Hepatocyte (in vitro differentiated cells): ENCODE results near the gene SPNS2. TPM values are rescaled to one million over a fixed set of nuclear protein-coding genes. Genes with fewer than 3 reads are reported as not detected.

Experiments used
- DNase-seq: peaks from one replicate; pipeline ENCODE4 v3.0.0-alpha.2; 2016; ENCODE audit warnings: low spot score
- H2AFZ ChIP-seq: fragments of 200-600 bp; sonication (generic); 2 replicates; pipeline ENCODE4 v1.6.0; 2016; ENCODE audit warnings: antibody characterized with exemption, mild to moderate bottlenecking
- H3K27ac ChIP-seq: fragments of 200-600 bp; sonication (generic); 2 replicates; pipeline ENCODE4 v1.5.1; 2016; ENCODE audit warnings: mild to moderate bottlenecking
- H3K27me3 ChIP-seq: fragments of 200-600 bp; sonication (generic); 2 replicates; pipeline ENCODE4 v1.6.1; 2016
- H3K36me3 ChIP-seq: fragments of 200-600 bp; sonication (generic); replicated peaks from 2 replicates; pipeline ENCODE4 v1.5.1; 2016; ENCODE audit warnings: low read depth; ENCODE audit not compliant: insufficient read depth
- H3K4me1 ChIP-seq: fragments of 200-600 bp; sonication (generic); 2 replicates; pipeline ENCODE4 v1.5.1; 2016; ENCODE audit warnings: mild to moderate bottlenecking, moderate library complexity; ENCODE audit not compliant: insufficient read depth
- H3K4me2 ChIP-seq: fragments of 200-600 bp; sonication (generic); 2 replicates; pipeline ENCODE4 v1.6.0; 2016
- H3K4me3 ChIP-seq: fragments of 200-600 bp; sonication (generic); 2 replicates; pipeline ENCODE4 v1.5.1; 2016; ENCODE audit warnings: mild to moderate bottlenecking
- H3K79me2 ChIP-seq: fragments of 200-600 bp; sonication (generic); 2 replicates; pipeline ENCODE4 v1.6.0; 2017; ENCODE audit warnings: mild to moderate bottlenecking
- H3K9me2 ChIP-seq: fragments of 200-600 bp; sonication (generic); replicated peaks from 2 replicates; pipeline ENCODE4 v1.6.0; 2017; ENCODE audit warnings: mild to moderate bottlenecking; ENCODE audit not compliant: insufficient read depth
- H3K9me3 ChIP-seq: fragments of 200-600 bp; sonication (generic); 2 replicates; pipeline ENCODE4 v1.5.1; 2016; ENCODE audit warnings: low read depth, mild to moderate bottlenecking
- H4K20me1 ChIP-seq: fragments of 200-600 bp; sonication (generic); 2 replicates; pipeline ENCODE4 v1.6.0; 2016; ENCODE audit warnings: mild to moderate bottlenecking; ENCODE audit not compliant: insufficient read depth, poor library complexity, severe bottlenecking
- EZH2 ChIP-seq: fragments of 200-600 bp; sonication (generic); IDR thresholded peaks from 2 replicates; pipeline ENCODE4 v1.6.1; 2016; ENCODE audit warnings: antibody characterized with exemption, mild to moderate bottlenecking, borderline replicate concordance
- EZH2phosphoT487 ChIP-seq: fragments of 200-600 bp; sonication (generic); IDR thresholded peaks from one replicate; pipeline ENCODE4 v1.6.1; 2018; ENCODE audit warnings: antibody characterized with exemption, mild to moderate bottlenecking, low read depth, moderate library complexity; ENCODE audit not compliant: unreplicated experiment, severe bottlenecking
- WGBS: methylation state at CpG from one replicate; pipeline ENCODE4 v1.1.6; 2016; ENCODE audit warnings: low lambda C conversion rate; ENCODE audit errors: missing lambda C conversion rate; 5-methylcytosine and 5-hydroxymethylcytosine counted together
- polyA plus RNA-seq: library from polyadenylated mRNA; unstranded; fragments of >200 nt; fragmentation: Nextera tagmentation; extraction: Ambion mirVana; gene quantifications from 2 replicates; pipeline ENCODE4 v1.2.1, GENCODE V29; 2016
- total RNA-seq: library from RNA; depleted of rRNA; stranded (reverse); fragments of >200 nt; gene quantifications from 2 replicates; pipeline ENCODE4 v1.2.3, GENCODE V29; 2014
- TF ChIP-seq, protein P1 (sequence below): fragments of 200-600 bp; sonication (generic); IDR thresholded peaks from 2 replicates; pipeline ENCODE4 v1.5.1; 2016; ENCODE audit warnings: antibody characterized with exemption, mild to moderate bottlenecking; ENCODE audit not compliant: poor library complexity

Gene SPNS2
- total and polyA plus RNA-seq, 2 experiments from 2014 or later, result 5.6 to 10.3 TPM

DNA sequence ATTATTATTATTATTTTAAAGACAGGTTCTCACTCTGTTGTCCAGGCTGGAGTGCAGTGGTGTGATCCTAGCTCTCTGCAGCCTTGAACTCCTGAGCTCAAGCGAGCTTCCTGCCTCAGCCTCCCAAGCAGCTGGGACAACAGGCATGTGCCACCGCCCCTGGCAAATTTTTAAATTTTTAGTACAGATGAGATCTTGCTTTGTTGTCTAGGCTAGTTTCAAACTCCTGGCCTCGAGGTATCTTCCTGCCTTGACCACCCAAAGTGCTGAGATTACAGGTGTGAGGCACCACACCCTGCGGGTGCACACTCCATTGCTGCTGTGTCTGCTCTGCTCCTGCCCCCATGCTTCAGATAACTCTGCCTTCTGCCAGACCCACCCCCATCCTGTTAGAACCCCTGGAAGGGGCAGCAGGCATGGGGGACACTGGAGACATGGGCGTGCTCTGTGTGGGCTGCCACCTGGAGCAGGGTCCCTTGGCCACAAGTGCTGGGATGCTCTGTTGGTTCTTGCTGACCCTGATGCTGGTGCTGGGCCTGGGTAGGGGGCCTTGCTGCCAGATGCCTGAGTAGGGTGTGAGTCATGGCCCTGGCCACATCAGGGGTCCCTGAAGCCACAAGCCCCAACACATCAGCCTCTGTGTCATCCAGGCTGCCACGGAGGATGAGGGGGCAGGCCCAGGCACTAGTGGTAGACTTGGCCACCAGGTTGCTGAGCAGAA, 59.1 kb downstream of the SPNS2 start:
- no peaks in the 10 kb centered on the region for H3K27me3 ChIP-seq
- H3K9me2 ChIP-seq, result no peaks in the 10 kb centered on the region
- no peak overlapping the region for H2AFZ ChIP-seq
- no peak overlapping the region for H3K27ac ChIP-seq
- WGBS, result 89% methylated on average over 6 of the region's 6 CpGs
- H3K4me2 ChIP-seq, result no peak overlapping the region
- DNase-seq, result no peak
- H3K4me1 ChIP-seq, result peaks cover 14% of the 10 kb centered on the region
- no peaks in the 10 kb centered on the region for H4K20me1 ChIP-seq
- H3K36me3 ChIP-seq, result no peaks in the 10 kb centered on the region
- H3K9me3 ChIP-seq, result no peaks in the 10 kb centered on the region
- no peak overlapping the region for H3K4me3 ChIP-seq
- no peak for TF ChIP-seq EZH2
- TF ChIP-seq, protein P1, sequence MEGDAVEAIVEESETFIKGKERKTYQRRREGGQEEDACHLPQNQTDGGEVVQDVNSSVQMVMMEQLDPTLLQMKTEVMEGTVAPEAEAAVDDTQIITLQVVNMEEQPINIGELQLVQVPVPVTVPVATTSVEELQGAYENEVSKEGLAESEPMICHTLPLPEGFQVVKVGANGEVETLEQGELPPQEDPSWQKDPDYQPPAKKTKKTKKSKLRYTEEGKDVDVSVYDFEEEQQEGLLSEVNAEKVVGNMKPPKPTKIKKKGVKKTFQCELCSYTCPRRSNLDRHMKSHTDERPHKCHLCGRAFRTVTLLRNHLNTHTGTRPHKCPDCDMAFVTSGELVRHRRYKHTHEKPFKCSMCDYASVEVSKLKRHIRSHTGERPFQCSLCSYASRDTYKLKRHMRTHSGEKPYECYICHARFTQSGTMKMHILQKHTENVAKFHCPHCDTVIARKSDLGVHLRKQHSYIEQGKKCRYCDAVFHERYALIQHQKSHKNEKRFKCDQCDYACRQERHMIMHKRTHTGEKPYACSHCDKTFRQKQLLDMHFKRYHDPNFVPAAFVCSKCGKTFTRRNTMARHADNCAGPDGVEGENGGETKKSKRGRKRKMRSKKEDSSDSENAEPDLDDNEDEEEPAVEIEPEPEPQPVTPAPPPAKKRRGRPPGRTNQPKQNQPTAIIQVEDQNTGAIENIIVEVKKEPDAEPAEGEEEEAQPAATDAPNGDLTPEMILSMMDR, result no peak
- TF ChIP-seq EZH2phosphoT487, result no peak
- peaks cover 21% of the 10 kb centered on the region for H3K79me2 ChIP-seq

DNA sequence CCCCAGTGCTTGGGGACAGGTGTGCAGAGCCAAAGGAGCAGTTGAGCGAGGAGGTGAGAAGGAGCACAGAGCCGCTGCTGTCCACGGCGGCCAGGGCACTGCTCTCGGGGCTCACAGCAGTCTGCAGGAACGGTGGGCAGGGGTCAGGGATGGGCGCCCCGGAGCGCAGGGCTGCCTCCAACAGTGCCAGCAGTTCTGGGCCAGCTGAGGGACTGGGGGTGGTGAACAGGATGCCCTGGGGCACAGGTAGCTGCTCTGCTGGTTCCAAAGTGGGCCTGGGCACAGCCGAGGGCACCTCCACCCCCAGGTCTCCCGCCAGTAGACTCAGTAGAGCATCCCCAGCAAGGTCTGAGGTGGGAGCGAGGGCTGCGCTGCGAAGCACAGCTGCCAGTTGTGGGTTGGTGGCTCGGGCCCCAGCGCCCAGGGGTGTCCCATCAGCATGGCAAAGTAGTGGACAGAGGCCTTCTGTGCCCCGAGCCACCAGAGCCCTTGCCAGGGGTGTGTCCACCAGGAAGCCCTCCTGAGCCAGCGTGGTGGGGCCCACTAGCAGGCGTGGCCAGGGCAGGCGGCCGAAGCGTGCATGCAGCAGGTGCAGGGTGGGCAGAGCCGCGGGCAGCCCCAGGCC, 59.8 kb downstream of the SPNS2 start:
- no peaks in the 10 kb centered on the region for H3K9me2 ChIP-seq
- H2AFZ ChIP-seq, result no peak overlapping the region
- DNase-seq, result no peak
- no peak overlapping the region for H3K27ac ChIP-seq
- TF ChIP-seq EZH2 (no peak), EZH2phosphoT487 (no peak)
- TF ChIP-seq, protein P1, result no peak
- no peaks in the 10 kb centered on the region for H3K27me3 ChIP-seq
- H3K4me3 ChIP-seq, result no peak overlapping the region
- no peaks in the 10 kb centered on the region for H3K9me3 ChIP-seq
- H3K4me2 ChIP-seq, result no peak overlapping the region
- WGBS, result 91% methylated on average over 22 of the region's 24 CpGs
- H3K79me2 ChIP-seq, result peaks cover 20% of the 10 kb centered on the region
- H3K36me3 ChIP-seq, result no peaks in the 10 kb centered on the region
- peaks cover 14% of the 10 kb centered on the region for H3K4me1 ChIP-seq
- no peaks in the 10 kb centered on the region for H4K20me1 ChIP-seq

DNA sequence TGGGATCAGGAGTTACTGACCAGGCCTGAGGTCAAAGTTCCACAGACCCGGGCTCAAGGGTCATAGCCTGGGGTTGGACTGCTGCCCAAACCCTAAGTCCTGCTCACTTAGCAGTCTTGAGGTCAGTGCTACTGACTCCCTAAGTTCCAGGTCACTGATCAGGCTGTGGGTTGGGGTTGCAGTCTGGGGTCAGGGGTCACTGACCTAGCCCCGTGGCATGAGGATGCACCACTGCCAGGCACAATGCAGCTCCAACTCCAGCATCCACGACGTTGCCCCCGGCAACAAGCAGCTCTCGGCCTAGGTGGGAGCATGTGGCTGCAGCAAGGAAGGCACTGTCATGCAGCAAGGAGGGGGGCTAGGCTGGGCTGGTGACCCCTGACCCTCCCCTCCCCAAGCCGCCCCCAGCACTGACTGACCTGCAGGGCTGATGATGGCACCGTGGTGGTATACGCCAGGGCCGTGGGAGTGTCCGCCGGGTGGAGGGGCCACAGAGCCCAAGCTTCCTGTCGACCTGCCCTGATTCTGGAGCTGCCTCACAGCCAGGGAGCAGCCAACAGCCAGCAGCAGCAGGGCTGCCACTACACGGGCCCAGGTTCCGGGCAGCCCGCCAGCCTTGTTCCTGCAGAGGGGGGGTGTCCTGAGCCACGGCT, 60.6 kb downstream of the SPNS2 start:
- H3K79me2 ChIP-seq, result peaks cover 12% of the 10 kb centered on the region
- H3K27ac ChIP-seq, result no peak overlapping the region
- no peak overlapping the region for H3K4me2 ChIP-seq
- H4K20me1 ChIP-seq, result no peaks in the 10 kb centered on the region
- H2AFZ ChIP-seq, result no peak overlapping the region
- no peaks in the 10 kb centered on the region for H3K27me3 ChIP-seq
- H3K36me3 ChIP-seq, result no peaks in the 10 kb centered on the region
- TF ChIP-seq EZH2phosphoT487, result no peak
- TF ChIP-seq EZH2, result no peak
- TF ChIP-seq, protein P1, result no peak
- 86% methylated on average over 17 of the region's 17 CpGs for WGBS
- no peaks in the 10 kb centered on the region for H3K9me2 ChIP-seq
- no peak overlapping the region for H3K4me3 ChIP-seq
- peaks cover 9% of the 10 kb centered on the region for H3K4me1 ChIP-seq
- H3K9me3 ChIP-seq, result no peaks in the 10 kb centered on the region
- DNase-seq, result no peak
